Lung (tissue), 12 donors: Measurements from ENCODE around the gene SLC22A2. TPM values are rescaled to one million over a fixed set of nuclear protein-coding genes. Genes with fewer than 3 reads are reported as not detected.

ENCODE experiments used
- ATAC-seq: fragments of 200-7000 bp; cut with Tn5 transposase; one replicate; pipeline ENCODE4 v1.9.1; 2020; ENCODE audit warnings: moderate number of reproducible peaks; ENCODE audit not compliant: insufficient read depth, low FRiP score
- DNase-seq, 3 donors: peaks; one replicate each; pipeline ENCODE4 v3.0.0-alpha.2; 2013 to 2017
- H3K27ac ChIP-seq, 2 donors: one replicate each; pipeline ENCODE4 v1.5.1; 2013; ENCODE audit warnings: mild to moderate bottlenecking in 2 of 2, moderate library complexity in 2 of 2, control low read depth in 1 of 2, inconsistent platforms in 1 of 2, low read depth in 1 of 2, low read length in 1 of 2
- H3K27me3 ChIP-seq, 3 donors: one replicate each; pipeline ENCODE4 v1.5.1; 2013; ENCODE audit warnings: low read length in 2 of 3; ENCODE audit not compliant: control insufficient read depth in 3 of 3, insufficient read depth in 3 of 3
- H3K36me3 ChIP-seq, 4 donors: one replicate each; pipeline ENCODE4 v1.5.1; 2013; ENCODE audit warnings: low read length in 4 of 4, mild to moderate bottlenecking in 1 of 4, moderate library complexity in 1 of 4; ENCODE audit not compliant: control insufficient read depth in 4 of 4, insufficient read depth in 4 of 4
- H3K4me1 ChIP-seq, 5 donors: one replicate each; pipeline ENCODE4 v1.5.1; 2013; ENCODE audit warnings: low read length in 5 of 5, mild to moderate bottlenecking in 2 of 5, moderate library complexity in 1 of 5; ENCODE audit not compliant: control insufficient read depth in 5 of 5, insufficient read depth in 5 of 5
- H3K4me3 ChIP-seq: one replicate; pipeline ENCODE4 v1.5.1; 2013; ENCODE audit warnings: mild to moderate bottlenecking, control low read depth, moderate library complexity
- H3K9ac ChIP-seq, 2 donors: one replicate each; pipeline ENCODE4 v1.5.1; 2013; ENCODE audit warnings: low read length in 2 of 2, control low read depth in 1 of 2; ENCODE audit not compliant: insufficient read depth in 1 of 2
- H3K9me3 ChIP-seq, 4 donors: one replicate each; pipeline ENCODE4 v1.5.1; 2013; ENCODE audit warnings: low read length in 3 of 4, mild to moderate bottlenecking in 1 of 4, moderate library complexity in 1 of 4; ENCODE audit not compliant: control insufficient read depth in 4 of 4, insufficient read depth in 3 of 4
- WGBS, 2 donors: extraction: QIAGEN DNeasy Blood & Tissue Kit; methylation state at CpG; one replicate each; pipeline ENCODE4 v1.1.7; 2013; 5-methylcytosine and 5-hydroxymethylcytosine counted together
- polyA plus RNA-seq, 2 donors: library from polyadenylated mRNA; stranded (reverse); fragments of 200-250 nt; gene quantifications; one replicate each; pipeline ENCODE4 v1.2.1, GENCODE V29; 2013
- total RNA-seq, 2 donors: library from RNA; depleted of rRNA in 1 of 2; stranded (reverse); fragments of >200 nt in 1 of 2; gene quantifications; one replicate each; pipeline ENCODE4 v1.2.1, GENCODE V29; 2014 to 2021
- TF ChIP-seq, protein P1 (sequence below): IDR thresholded peaks from 2 replicates; pipeline ENCODE4 v1.5.1; 2012; ENCODE audit warnings: mild to moderate bottlenecking; ENCODE audit errors: control extremely low read depth, extremely low read depth
- donor health status: control.
- donor health status: control.
- donor health status: Bipolar disorder and iron deficiency.
- donor health status: healthy.
- donor health status: DM: yes; HTN: yes; CAD: no.

The SLC22A2 gene
- total and polyA plus RNA-seq, 4 donors, result not detected

DNA sequence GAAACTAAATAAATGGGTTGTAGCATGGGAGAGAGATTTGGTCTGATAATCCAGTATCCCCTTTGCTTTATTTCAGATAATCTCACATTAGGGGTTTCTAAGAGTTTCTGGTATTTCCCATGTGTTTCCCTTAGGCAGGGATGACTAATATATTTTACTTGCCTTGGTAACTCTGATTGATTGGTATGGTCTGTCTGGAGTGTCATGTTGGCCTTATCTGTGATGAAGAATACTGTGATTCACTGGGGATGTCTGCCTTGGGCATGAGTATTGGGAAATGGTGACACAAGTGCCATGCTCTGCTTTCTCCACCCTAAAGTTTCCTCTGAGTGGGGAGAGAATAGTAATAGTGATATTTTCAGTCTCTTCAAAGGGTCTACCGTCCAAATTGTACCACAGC lies 10.1 kb downstream of the SLC22A2 start:
- DNase-seq, result no peak
- Histone ChIP-seq H3K27me3 (peaks cover 0 to 2% (median 0%) of the 10 kb centered on the region in 3 donors), H3K36me3 (no peaks in the 10 kb centered on the region), H3K9ac (no peak overlapping the region), H3K4me1 (no peaks in the 10 kb centered on the region), H3K9me3 (no peaks in the 10 kb centered on the region), H3K4me3 (no peak overlapping the region), H3K27ac (no peak overlapping the region)
- TF ChIP-seq, protein P1, sequence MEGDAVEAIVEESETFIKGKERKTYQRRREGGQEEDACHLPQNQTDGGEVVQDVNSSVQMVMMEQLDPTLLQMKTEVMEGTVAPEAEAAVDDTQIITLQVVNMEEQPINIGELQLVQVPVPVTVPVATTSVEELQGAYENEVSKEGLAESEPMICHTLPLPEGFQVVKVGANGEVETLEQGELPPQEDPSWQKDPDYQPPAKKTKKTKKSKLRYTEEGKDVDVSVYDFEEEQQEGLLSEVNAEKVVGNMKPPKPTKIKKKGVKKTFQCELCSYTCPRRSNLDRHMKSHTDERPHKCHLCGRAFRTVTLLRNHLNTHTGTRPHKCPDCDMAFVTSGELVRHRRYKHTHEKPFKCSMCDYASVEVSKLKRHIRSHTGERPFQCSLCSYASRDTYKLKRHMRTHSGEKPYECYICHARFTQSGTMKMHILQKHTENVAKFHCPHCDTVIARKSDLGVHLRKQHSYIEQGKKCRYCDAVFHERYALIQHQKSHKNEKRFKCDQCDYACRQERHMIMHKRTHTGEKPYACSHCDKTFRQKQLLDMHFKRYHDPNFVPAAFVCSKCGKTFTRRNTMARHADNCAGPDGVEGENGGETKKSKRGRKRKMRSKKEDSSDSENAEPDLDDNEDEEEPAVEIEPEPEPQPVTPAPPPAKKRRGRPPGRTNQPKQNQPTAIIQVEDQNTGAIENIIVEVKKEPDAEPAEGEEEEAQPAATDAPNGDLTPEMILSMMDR, result no peak
- WGBS, 2 donors, result 72 to 74% methylated on average over 1 of the region's 1 CpG
- ATAC-seq, result no peak

DNA sequence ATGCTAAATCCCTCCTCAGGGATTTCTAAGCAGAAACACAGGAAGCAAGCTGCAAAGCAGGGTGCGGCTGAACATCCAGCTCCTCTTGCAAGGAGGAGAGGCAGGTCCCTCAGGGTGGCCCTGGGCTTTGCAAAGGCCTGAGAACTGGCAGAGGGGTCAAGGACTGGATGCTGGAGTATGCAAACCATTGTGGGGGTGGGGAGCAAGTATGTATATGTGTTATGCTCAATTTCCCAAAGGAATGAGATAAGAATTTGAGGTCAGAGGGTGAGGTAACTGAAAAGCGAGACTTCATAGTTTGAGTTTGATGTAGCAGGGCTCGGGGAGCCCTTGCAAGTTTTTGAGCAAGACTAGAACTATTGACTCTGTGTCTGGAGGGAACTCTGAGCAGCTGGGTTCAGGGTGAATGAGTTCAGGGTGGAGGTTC lies 11.2 kb downstream of the SLC22A2 start:
- 70 to 82% methylated on average over 3 of the region's 3 CpGs for WGBS, 2 donors
- Histone ChIP-seq H3K36me3 (no peaks in the 10 kb centered on the region), H3K4me3 (no peak overlapping the region), H3K9me3 (no peaks in the 10 kb centered on the region), H3K27me3 (no peaks in the 10 kb centered on the region), H3K4me1 (no peaks in the 10 kb centered on the region), H3K27ac (no peak overlapping the region), H3K9ac (no peak overlapping the region)
- DNase-seq (no peak), ATAC-seq (no peak)
- TF ChIP-seq, protein P1, result no peak

DNA sequence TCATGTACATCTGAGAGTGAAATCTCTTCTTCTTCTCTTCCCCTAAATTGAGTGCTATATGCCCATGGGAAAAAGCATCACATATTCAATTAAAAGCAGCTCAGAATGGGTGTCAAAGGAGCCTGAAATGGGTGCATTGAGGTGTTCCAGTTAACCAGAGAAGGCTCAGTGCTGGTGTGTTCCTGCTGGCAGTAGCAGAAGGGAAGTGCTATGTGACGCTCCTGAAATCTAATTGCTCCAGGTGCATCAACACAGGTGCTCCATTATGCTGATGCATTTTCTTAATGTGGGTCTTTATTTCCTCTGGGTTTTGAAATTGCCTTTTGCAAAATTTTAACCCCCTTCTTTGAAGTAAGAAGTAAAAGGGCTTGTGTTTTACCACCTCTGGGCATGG lies 17.9 kb downstream of the SLC22A2 start:
- ATAC-seq, result no peak
- TF ChIP-seq, protein P1, result no peak
- no peak for DNase-seq
- no peak overlapping the region for H3K9ac ChIP-seq
- H3K9me3 ChIP-seq, result no peaks in the 10 kb centered on the region
- no peak overlapping the region for H3K27ac ChIP-seq
- no peaks in the 10 kb centered on the region for H3K4me1 ChIP-seq
- no peaks in the 10 kb centered on the region for H3K27me3 ChIP-seq
- 63 to 82% methylated on average over 1 of the region's 1 CpG for WGBS, 2 donors
- no peaks in the 10 kb centered on the region for H3K36me3 ChIP-seq
- no peak overlapping the region for H3K4me3 ChIP-seq
